ENCODE measurements around the gene CFAP74.

CFAP74 gene

DNA sequence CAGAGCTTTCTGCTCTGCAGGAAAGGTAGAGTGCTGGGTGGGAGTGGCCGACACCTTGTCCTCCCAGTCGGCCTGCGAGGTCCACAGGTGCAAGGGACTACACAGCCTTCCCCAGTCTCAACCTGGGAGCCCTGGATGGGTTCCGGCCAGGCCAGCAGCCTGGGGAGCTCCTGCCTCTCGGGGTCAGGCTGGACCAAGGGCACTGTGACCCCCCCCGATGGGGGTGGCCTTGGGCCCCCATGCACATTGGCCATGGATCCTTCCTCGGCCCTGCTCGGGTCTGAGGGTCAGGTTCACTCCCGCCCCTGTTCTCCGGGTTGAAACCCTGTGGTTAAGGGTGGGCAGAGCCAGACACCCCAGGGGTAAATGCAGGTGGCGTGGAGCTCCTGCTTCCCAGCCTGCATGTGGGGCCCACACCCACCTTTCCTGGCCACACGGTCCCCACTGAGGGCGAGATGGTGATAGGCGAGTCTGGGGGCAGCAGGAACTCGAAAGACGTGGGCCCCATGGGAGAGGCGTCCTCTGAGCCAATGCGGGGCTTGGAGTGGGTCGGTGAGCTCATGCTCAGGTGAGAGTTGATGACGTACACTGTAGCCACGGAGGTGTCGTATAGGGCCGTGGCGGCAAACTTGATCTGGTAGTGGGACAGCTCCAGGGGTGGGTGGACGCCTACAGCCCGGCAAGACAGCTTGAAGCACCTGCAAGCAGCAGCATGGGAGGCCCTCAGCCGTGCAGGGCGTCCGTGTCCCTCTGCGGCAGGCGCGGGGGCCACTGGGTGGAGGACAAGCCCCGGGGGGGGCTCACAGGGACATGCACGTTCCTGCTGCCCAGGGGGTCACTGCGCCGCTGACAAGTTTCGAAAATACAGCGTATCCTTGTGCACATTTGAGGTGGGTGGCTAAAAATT, 73.7 kb downstream of the CFAP74 start:
- no peak for DNase-seq (ENCODE audit: low read depth)
- TF ChIP-seq CTCF (conservative IDR thresholded peaks at IDR 0.05; ENCODE audit: low read depth, low read length), result no peak

GRCh38 chr1:1929102-1929638, 74.4 kb downstream of the CFAP74 start:
- DNase-seq (ENCODE audit: low read depth), result no peak
- TF ChIP-seq CTCF (conservative IDR thresholded peaks at IDR 0.05; ENCODE audit: low read depth, low read length), result no peak
- H3K4me3 ChIP-seq (ENCODE audit: low read length), result no peak overlapping the region

More for the DNA sequence above, 73.7 kb downstream of the CFAP74 start:
- no peak overlapping the region for H3K4me3 ChIP-seq (ENCODE audit: low read length)

DNA sequence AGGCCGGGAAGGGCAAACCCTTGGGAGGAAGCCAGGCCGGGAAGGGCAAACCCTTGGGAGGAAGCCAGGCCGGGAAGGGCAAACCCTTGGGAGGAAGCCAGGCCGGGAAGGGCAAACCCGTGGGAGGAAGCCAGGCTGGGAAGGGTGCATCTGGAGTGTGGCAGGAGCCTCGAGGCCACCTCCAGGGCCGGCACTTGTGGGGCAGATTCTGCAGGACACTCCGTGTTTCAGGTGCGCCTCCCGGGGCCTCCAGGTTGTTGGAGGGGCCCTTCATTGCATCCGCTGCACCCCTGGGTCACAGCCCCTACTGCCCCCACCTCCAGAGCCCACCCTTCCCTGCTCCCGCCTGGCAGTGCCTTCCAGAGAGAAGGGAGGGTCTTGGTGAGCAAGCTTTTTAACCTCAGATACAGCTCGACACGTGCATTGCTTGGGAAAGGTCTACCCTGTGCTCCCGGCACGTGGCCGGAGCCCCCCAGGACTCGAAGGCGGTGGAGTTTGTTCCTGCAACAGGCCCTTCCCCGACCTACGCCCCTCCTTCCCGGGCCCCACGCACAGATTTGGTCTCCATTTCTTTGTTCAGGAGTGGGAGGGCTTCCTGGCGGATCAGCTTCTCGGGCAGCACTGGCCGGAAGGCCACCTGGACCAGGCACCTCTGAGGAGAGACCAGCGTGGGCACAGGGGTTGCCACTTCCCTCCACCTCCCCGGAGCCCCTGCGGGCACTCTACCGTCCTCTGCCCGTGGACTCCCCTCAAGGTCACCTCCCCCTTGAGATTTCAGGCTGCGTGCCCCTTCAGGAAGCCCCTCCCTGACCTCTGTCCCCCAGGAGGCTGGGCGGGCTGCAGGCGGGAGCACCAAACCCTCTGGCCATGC, 75.1 kb downstream of the CFAP74 start:
- TF ChIP-seq CTCF (conservative IDR thresholded peaks at IDR 0.05; ENCODE audit: low read depth, low read length), result no peak

GRCh38 chr1:1927751-1928150, 75.8 kb downstream of the CFAP74 start:
- DNase-seq (ENCODE audit: low read depth), result no peak
- H3K4me3 ChIP-seq (ENCODE audit: low read length), result no peak overlapping the region
- TF ChIP-seq CTCF (conservative IDR thresholded peaks at IDR 0.05; ENCODE audit: low read depth, low read length), result no peak

More for the DNA sequence above, 75.1 kb downstream of the CFAP74 start:
- no peak for DNase-seq (ENCODE audit: low read depth)
- H3K4me3 ChIP-seq (ENCODE audit: low read length), result no peak overlapping the region

DNA sequence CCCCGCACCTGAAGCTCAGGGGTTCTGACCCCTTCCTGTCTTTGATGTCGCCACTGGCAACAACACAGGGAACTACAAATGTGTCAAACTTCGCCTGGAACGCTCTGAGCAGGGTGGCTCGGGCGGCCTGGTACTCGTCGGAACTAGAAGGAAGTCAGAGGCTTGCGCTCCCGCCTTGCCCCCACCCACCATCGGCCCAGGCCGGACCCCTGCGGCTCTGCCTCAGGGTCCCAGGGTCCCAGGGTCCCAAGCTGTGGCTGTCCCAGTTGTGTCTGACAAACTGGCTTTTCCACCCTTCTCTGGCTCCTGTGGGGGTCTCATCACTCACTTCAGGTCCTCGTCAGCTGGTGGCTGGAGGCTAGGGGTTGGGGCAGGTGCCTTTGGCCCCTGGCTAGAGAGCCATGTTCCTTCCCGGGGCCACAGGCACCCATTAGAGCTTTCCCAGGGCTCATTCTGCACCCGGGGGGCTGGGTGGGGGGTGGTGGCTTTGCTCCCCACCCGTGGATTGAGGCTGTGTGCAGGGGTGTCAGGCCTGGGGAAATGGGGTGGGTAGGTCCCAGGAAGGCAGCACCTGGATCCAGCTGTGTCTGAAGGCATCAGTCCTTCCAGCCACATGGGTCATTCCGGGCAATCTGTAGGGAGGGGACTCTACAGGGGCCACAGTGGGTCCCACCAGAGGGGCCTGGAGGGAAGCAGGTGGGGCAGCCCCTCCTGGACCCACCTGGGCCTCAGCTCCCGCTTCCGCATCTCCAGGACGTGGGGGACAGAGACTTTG, 76.5 kb downstream of the CFAP74 start:
- H3K4me3 ChIP-seq (ENCODE audit: low read length), result no peak overlapping the region
- DNase-seq (ENCODE audit: low read depth), result no peak
- TF ChIP-seq CTCF (conservative IDR thresholded peaks at IDR 0.05; ENCODE audit: low read depth, low read length), result no peak

DNA sequence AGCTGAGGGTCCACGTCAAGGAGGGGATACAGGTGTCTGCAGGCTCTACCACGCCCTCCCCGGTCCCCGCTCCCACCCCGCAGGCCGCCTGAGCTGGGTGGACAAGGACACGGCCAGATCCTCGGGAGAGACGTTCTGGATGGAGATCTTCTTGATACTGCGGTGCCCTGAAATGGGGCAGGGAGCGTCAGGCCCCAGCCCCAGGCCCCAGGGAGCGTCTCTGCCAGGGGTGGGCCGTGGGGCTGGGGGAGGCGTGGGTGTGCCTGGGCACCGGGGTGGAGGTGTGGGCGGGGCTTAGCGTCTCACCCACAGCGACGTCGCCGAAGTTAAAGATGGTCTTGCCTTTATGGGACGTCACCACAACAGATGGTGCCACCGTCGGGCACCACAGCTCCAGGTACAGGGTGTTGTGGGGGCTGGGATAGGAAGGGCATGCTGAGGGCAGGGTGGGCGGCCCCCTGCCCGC, 77.2 kb downstream of the CFAP74 start:
- DNase-seq (ENCODE audit: low read depth), result no peak
- H3K4me3 ChIP-seq (ENCODE audit: low read length), result no peak overlapping the region

More for the DNA sequence above, 77.2 kb downstream of the CFAP74 start:
- no peak for TF ChIP-seq CTCF (conservative IDR thresholded peaks at IDR 0.05; ENCODE audit: low read depth, low read length)

All from retinal pigment epithelial cell (primary cell).